Left lung (tissue), 10 donors: Measurements from ENCODE around the gene BRF1. TPM values are rescaled to one million over a fixed set of nuclear protein-coding genes. Genes with fewer than 3 reads are reported as not detected.

ENCODE experiments used
- ATAC-seq: fragments of 200-7000 bp; cut with Tn5 transposase; one replicate; pipeline ENCODE4 v1.9.1; 2020; ENCODE audit warnings: moderate library complexity
- DNase-seq, 4 donors: peaks; one replicate each; pipeline ENCODE4 v3.0.0-alpha.2; 2013 to 2020
- H3K27ac ChIP-seq, 2 donors: fragments of 200-600 bp; sonication (generic) in 1 of 2; one replicate each; pipeline versions ENCODE4 v1.5.0 to v1.8.0; 2020 to 2021
- H3K27me3 ChIP-seq, 2 donors: fragments of 200-600 bp; sonication (generic) in 1 of 2; one replicate each; pipeline versions ENCODE4 v1.5.0 to v1.8.0; 2020 to 2021
- H3K36me3 ChIP-seq, 2 donors: fragments of 200-600 bp; sonication (generic) in 1 of 2; one replicate each; pipeline versions ENCODE4 v1.5.0 to v1.8.0; 2020 to 2021
- H3K4me1 ChIP-seq, 2 donors: fragments of 200-600 bp; one replicate each; pipeline ENCODE4 v1.8.0; 2021
- H3K4me3 ChIP-seq, 2 donors: fragments of 200-600 bp; sonication (generic) in 1 of 2; one replicate each; pipeline versions ENCODE4 v1.5.0 to v1.8.0; 2020 to 2021; ENCODE audit warnings: mild to moderate bottlenecking in 1 of 2
- H3K9me3 ChIP-seq, 2 donors: fragments of 200-600 bp; sonication (generic) in 1 of 2; one replicate each; pipeline versions ENCODE4 v1.5.0 to v1.8.0; 2020 to 2021
- intact Hi-C, 2 donors: fragments of 100-400 bp; cut with DNase I; formaldehyde crosslinking; loops; one replicate each; pipeline versions ENCODE4 v1.11.2 to v1.14.2; 2022
- polyA plus RNA-seq, 6 donors: library from polyadenylated mRNA; unstranded; fragments of 120-200 nt; gene quantifications; one replicate each; pipeline ENCODE4 v1.2.1, GENCODE V29; 2013; ENCODE audit not compliant: insufficient read length in 6 of 6
- total RNA-seq, 2 donors: library from RNA; stranded (reverse); fragmentation: NEBNext Ultra II Directional; extraction: Animal tissue kit (Norgen Biotek cat#: 25700); gene quantifications; one replicate each; pipeline ENCODE4 v1.2.1, GENCODE V29; 2021
- TF ChIP-seq, protein P1 (sequence below), 2 donors: fragments of 200-600 bp; sonication (generic) in 1 of 2; IDR thresholded peaks; one replicate each; pipeline versions ENCODE4 v1.5.0 to v1.8.0; 2021; ENCODE audit warnings: antibody characterized with exemption in 2 of 2
- donor health status: DM: no; HTN: yes; CAD: no.
- donor health status: DM: no; HTN: no; CAD: no.

The BRF1 gene
- total and polyA plus RNA-seq, 8 donors = 32.7 to 45.1 (median 34.9) TPM

DNA sequence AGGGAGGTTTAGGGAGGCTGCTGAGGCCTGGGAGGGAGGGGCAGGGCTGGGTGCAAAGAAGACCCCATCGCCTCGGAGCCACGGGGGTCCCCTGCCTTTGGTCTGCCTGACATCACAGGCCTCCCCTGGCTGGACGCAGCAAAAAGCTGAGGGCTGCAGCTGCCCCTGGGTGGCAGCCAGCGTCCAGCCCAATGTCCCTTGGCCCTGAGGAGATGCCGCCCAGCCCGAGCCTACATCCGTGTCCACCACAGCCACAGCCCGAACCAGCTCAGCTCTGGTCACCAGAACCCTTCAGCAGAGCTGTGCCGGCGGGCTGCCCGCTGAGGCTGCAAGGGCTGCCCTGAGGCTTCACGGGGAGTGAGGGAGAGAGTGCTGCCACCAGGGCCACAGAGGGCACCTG, 121.6 kb downstream of the BRF1 start:
- ATAC-seq (no peak), DNase-seq (no peak)
- Histone ChIP-seq H3K27ac (no peak overlapping the region), H3K27me3 (peaks cover 0 to 14% of the 10 kb centered on the region in 2 donors), H3K36me3 (no peaks in the 10 kb centered on the region), H3K4me3 (no peak overlapping the region), H3K4me1 (peaks cover 7 to 40% of the 10 kb centered on the region in 2 donors), H3K9me3 (no peaks in the 10 kb centered on the region)
- TF ChIP-seq, protein P1, sequence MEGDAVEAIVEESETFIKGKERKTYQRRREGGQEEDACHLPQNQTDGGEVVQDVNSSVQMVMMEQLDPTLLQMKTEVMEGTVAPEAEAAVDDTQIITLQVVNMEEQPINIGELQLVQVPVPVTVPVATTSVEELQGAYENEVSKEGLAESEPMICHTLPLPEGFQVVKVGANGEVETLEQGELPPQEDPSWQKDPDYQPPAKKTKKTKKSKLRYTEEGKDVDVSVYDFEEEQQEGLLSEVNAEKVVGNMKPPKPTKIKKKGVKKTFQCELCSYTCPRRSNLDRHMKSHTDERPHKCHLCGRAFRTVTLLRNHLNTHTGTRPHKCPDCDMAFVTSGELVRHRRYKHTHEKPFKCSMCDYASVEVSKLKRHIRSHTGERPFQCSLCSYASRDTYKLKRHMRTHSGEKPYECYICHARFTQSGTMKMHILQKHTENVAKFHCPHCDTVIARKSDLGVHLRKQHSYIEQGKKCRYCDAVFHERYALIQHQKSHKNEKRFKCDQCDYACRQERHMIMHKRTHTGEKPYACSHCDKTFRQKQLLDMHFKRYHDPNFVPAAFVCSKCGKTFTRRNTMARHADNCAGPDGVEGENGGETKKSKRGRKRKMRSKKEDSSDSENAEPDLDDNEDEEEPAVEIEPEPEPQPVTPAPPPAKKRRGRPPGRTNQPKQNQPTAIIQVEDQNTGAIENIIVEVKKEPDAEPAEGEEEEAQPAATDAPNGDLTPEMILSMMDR (IDR thresholded peaks at IDR 0.05) = no peak
- intact Hi-C loops = no loop called here

DNA sequence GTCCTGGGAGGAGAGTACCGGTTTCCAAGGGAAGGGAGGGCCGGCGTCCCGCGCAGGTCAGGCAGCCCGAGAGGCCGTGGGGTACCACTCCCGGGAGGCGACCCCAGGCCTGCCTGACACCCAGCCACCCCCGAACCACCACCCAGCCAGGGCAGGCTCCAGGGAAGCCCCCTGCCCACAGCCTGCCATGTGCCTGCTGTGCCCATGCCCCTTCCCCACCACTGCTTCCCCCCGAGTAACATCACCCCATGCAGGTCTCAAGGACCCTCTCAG, 122.0 kb downstream of the BRF1 start:
- TF ChIP-seq, protein P1 (IDR thresholded peaks at IDR 0.05) = no peak
- Histone ChIP-seq H3K27me3 (peaks cover 0 to 17% of the 10 kb centered on the region in 2 donors), H3K4me1 (peaks cover 7 to 40% of the 10 kb centered on the region in 2 donors), H3K27ac (no peak overlapping the region), H3K9me3 (no peaks in the 10 kb centered on the region), H3K36me3 (no peaks in the 10 kb centered on the region), H3K4me3 (no peak overlapping the region)
- ATAC-seq (no peak), DNase-seq (no peak)
- intact Hi-C loops = no loop called here

DNA sequence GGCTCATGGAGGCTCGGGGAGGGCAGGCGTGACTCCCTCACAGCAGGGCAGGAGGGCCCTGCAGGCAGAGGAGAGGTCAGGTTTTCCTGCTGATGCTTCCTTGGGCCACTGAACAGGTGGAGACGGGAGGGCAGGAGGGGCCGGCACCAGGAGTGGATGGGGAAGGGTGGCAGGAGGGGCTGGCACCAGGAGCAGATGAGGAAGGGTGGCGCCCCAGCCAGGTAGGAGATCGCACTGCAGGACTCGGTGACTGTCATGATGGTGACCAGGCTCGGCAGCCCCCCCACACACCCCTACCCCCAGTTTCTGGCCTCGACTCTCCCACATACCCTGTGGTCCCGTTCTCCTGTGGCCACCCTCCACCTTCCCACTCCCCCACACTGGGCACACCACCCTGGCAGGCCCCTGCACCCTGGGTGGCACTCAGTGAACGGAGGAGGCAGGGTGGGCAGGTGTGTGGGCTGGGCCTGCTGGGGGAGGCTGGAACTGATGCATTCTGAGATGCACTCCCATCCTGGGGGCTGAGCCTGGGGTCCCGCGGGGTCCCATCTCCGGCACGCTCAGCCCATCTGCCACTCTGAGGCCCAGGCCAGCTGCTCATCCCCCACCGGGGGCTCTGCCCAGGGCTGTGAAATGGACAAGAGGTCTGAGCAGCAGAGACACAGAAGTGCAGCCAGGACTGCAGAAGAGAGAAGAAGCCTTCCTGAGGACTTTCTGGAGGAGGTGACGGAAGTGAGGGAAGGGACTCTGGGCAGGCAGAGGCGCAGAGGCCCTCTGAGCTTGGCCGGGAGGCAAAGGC, 122.5 kb downstream of the BRF1 start:
- TF ChIP-seq, protein P1 (IDR thresholded peaks at IDR 0.05) = no peak
- ATAC-seq = no peak
- DNase-seq = no peak
- no peak overlapping the region for H3K4me3 ChIP-seq
- peaks cover 0 to 17% of the 10 kb centered on the region in 2 donors for H3K27me3 ChIP-seq
- H3K9me3 ChIP-seq = no peaks in the 10 kb centered on the region
- no peaks in the 10 kb centered on the region for H3K36me3 ChIP-seq
- no peak overlapping the region for H3K27ac ChIP-seq
- peaks cover 7 to 40% of the 10 kb centered on the region in 2 donors for H3K4me1 ChIP-seq
- intact Hi-C loops = no loop called here

DNA sequence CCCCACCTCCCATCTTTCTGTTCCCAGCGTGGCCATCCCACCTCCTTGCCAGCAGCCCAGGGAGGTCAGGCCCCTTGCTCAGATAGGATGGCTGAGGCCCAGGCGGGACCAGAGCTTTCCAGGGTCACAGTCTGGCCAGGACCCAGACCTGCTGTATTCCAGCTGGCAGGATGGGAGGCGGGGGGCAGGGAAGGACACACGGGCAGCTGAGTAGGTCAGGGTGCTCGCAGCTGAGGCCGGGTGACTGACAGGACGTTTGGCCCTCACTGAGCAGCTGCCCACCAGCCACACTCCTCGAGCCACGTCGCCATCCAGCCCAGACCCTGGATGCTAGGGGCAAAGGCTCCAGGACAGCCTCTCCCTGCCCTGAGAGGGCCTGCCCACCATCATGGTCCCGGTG, 123.7 kb downstream of the BRF1 start:
- no peaks in the 10 kb centered on the region for H3K36me3 ChIP-seq
- TF ChIP-seq, protein P1 (IDR thresholded peaks at IDR 0.05) = no peak
- intact Hi-C loops = no loop called here
- H3K4me3 ChIP-seq = no peak overlapping the region
- peaks cover 7 to 37% of the 10 kb centered on the region in 2 donors for H3K4me1 ChIP-seq
- no peak overlapping the region for H3K27ac ChIP-seq
- no peak for DNase-seq
- peaks cover 0 to 14% of the 10 kb centered on the region in 2 donors for H3K27me3 ChIP-seq
- ATAC-seq = no peak
- H3K9me3 ChIP-seq = no peaks in the 10 kb centered on the region

DNA sequence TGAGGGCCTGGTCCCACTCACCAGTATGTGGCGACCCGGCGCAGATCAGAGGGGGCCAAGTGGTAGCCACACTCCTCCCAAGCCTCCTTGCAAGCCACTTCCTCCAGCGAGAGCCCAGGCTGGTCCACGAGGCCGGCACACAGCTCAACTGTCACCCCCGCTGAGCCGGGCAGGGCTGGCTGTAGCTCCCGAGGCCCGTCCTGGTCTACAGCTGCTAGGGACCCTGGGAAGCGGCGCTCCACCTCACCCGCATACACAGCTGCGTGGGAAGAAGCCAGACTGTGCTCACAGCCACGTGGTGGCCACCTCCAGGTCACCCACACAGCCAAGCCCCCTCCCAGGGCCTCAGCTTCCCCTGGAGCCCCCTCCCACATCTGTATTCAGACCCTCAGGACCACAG, 124.3 kb downstream of the BRF1 start:
- TF ChIP-seq, protein P1 (IDR thresholded peaks at IDR 0.05) = no peak
- DNase-seq (no peak), ATAC-seq (no peak)
- Histone ChIP-seq H3K4me3 (no peak overlapping the region), H3K27ac (no peak overlapping the region), H3K27me3 (peaks cover 0 to 10% of the 10 kb centered on the region in 2 donors), H3K9me3 (no peaks in the 10 kb centered on the region), H3K4me1 (peaks cover 7 to 31% of the 10 kb centered on the region in 2 donors), H3K36me3 (no peaks in the 10 kb centered on the region)
- intact Hi-C loops = no loop called here
